GM12892 (cell line): Measurements from ENCODE around the gene EVC2.

Source experiments
- POLR2A ChIP-seq: IDR thresholded peaks from 2 replicates; pipeline ENCODE4 v1.6.1; 2011; ENCODE audit warnings: low read depth, low read length, control low read depth
- POLR2AphosphoS5 ChIP-seq: IDR thresholded peaks from 2 replicates; pipeline ENCODE4 v1.6.1; 2011; ENCODE audit warnings: low read depth, low read length, control low read depth

- no peak for TF ChIP-seq POLR2A
- TF ChIP-seq POLR2AphosphoS5: no peak
Observed at GRCh38 chr4:5539584-5539983, 168.8 kb downstream of the EVC2 start.
